HG03060 (cell line): ENCODE results near the gene PEX11G.
"Not testable (repeated sequence)": the region's sequence is repeated elsewhere in the genome, so short reads cannot be mapped to it uniquely, and the experiment has no call there.

Experiments
- ATAC-seq: cut with Tn5 transposase; IDR thresholded peaks from one replicate; pipeline ENCODE4 v1.9.1; 2021; ENCODE audit warnings: low read depth, moderate number of reproducible peaks; ENCODE audit not compliant: unreplicated experiment

Gene PEX11G

DNA sequence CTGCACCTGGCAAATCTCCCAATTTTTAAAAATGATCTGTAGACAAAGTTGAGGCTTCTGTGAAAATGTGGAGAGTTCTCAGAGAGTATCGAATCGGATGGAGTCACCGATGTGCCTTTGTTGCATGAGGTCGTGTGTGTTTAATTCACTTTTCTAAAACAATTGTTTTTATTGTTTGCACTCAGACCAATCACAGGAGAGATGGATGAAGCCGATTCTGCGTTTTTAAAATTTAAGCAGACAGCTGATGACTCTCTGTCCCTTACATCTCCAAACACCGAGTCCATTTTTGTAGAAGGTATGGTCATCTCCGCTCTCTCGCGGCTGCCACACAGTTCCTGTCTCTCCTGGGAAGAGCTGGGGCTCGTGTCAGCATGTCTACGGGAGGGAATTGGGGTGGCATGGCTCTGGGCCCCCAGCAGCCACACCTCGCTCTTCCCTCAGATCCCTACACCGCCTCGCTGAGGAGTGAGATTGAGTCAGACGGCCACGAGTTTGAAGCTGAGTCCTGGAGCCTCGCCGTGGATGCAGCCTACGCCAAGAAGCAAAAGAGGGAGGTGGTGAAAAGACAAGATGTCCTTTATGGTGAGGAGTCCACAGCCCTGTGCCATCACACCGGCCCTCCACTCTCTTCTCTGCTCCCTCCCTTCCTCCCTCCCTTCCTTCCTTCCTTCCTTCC, 47.2 kb downstream of the PEX11G start:
- no peak for ATAC-seq

DNA sequence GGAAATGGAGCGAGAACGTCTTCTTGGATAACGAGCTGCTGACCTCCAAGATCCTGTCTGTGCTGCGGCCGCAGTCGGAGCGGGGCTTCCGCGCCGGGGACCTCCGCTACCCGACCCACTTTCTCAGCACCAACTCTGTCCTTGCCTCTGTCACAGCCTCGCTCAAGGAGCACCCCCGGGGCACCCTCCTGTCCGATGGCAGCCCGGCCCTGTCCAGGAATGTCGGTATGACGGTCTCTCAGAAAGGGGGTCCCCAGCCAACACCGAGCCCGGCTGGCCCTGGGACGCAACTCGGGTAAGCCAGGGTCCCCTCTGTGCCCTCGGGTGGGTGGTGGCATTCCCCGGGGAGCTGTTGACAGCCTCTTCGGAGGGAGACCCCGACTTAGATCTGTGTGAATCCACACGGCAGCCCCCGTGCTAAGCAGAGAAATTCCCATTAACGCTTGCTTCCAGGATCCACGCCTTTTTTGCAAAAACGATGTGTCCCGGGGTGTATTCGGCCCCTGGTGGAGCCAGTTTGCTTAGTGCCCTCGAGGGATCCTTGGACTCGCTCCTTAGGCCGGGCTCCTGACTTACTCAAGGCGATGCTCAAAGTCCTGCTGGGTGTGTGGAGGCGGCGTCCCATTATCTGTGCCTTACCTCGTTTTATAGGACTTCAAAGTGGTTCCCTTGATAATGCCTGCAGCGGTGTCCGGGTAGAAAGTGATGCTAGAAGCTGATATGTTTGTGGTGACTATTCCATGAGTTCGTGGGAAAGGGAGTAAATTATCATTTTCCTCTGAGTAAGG, 48.5 kb downstream of the PEX11G start:
- no peak for ATAC-seq

DNA sequence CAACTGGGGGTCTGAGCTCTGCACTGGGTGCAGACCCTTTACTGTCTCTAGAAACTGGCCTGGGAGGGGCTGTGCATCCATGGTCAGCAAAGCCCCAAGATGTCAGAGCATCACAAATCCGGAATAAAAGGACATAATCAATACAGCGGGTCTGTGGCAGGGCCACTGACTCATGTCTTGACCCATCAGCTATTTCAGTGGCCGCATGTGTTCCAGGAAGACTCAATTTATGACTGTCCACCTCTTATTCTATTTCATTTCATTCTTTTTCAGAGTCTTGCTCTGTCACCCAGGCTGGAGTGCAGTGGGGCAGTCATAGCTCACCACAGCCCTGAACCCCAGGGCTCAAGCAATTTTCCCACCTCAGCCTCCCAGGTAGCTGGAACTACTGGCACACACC, 53.2 kb downstream of the PEX11G start:
- ATAC-seq = no peak

DNA sequence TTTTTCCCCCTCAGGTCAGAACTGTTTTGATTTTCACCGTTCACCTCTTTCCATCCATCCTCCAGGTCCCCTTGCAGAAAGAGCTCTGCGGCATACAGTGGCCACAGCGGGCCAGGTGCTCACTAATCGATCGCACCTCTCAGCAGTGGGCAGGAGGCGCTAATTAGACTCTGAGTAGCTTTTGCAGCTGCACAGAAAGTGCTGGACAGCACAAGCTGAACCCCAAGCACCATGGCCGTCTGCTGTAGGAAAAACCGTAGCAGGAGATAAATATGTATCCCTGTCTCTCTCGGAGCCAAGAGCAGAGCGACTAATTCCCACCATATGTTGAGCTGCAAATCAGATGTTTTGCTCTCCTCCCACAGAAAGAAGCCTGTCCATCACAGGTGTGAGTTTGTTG, 54.4 kb downstream of the PEX11G start:
- ATAC-seq = no peak

DNA sequence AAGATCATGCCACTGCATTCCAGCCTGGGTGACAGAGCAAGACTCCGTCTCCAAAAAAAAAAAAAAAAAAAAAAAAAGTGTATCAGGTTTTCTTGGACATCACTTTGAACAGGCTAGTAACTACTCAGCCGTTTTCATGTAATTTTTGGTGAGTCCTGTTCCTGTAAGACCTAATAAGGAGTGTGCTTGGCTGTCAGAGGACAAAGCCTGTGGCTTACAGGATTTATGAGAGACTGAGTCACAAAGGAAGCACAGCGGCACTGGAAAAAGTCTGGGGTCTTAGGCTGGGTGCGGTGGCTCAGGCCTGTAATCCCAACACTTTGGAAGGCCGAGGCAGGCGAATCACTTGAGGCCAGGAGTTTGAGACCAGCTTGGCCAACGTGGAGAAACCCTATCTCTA, 55.4 kb downstream of the PEX11G start:
- ATAC-seq = not testable (repeated sequence)

DNA sequence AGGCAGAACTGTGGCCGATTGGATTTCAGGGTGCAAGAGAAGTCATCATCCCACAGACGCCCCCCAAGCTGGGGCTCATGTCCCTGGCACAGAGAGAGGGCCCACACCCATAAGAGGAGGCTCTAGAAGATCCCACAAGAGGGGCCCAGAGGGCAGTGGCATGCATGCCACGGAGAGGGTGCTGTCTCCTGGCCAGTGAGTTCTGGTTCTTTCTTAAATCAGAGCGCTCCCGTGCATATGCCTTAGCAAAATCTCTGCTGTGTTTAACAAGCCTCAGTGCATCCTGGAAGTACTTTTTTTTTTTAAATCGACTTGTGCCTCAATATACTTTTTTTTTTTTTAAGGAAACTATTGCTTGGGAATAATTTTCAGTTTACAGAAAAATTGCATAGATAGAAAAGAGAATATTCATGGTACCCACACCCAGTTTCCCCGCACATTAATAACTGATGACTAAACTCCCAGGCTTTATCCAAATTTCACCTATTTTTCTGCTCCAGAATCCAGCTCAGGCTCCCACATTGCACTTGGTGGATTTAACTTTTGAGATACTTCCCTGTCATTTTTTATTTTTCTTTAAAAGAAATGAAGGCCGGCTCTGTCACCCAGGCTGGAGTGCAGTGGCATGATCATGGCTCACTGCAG, 59.1 kb downstream of the PEX11G start:
- no peak for ATAC-seq

DNA sequence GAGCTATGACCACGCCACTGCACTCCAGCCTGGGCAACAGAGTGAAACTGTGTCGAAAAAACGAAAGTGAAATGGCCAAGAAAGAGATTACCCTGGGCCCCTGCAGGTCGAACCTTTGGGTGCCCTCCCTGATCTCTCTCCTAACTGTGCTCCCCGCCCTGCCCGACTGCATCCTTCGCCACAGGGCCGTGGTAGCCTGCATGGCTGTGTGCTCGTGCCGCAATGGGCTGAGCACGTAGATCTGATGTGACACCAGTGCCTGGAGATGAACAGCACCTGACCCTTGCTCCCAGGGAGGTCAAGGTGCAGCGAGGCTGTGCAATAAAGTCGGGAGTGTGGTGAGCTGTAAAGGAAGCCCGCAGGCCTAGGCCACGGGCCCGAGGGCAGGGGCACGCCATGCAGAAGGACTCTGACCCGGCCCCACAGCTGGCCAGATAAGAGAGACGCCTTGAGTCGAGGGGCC, 60.2 kb downstream of the PEX11G start:
- ATAC-seq = no peak

DNA sequence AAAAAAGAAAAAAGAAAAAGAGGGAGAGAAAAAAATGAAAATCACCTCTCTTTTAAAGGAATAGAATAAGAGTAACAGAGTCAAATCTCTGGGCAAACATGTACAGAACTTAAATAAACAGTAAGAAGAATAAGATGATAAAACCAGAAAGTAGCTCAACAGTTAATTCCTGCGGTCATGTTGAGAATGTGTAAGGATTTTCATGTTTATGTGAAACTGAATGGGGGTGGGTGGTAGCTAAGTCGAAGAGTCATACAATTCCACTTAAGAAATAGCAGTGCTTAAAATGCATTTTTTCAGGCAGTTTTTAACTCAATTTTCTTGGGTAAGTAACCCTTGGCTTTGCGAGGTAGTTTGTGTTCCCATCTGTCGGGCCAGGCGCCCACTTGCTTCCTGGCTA, 60.9 kb downstream of the PEX11G start:
- no peak for ATAC-seq

DNA sequence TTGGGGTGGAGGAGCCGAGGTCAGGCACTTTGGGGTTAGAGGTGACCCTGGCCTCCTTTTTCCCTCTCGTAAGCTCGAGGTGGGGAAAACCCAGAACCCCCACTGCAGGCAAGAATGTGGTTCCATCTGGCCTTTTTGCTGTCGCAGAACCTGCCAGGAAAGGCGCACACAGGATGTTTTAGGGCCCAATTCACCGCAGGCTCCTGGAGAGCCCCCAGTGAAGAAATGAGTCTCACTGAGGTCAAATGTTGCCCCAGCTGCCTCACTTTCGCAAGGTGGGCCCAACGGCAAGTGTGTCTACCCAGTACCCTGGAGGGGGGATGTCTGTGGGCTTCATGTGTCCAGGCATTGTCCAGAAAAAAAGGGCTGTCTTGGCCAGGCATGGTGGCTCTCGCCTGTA, 61.8 kb downstream of the PEX11G start:
- no peak for ATAC-seq
